DMS79 (cell line): ENCODE results near the gene UBE2E1.
"Not testable (repeated sequence)": the region's sequence is repeated elsewhere in the genome, so short reads cannot be mapped to it uniquely, and the experiment has no call there.

Experiments used
- DNase-seq: peaks from one replicate; lab custom pipeline; 2025; lab: John Stamatoyannopoulos, UW

Gene UBE2E1

GRCh38 chr3:23856286-23856685 is 50.5 kb downstream of the UBE2E1 start:
- DNase-seq, result no peak

GRCh38 chr3:23859012-23859743 is 53.4 kb downstream of the UBE2E1 start:
- no peak for DNase-seq

- DNase-seq, result no peak
These were observed 54.2 kb downstream of the UBE2E1 start for GRCh38 chr3:23859839-23860382.

- DNase-seq, result no peak
These were observed 55.9 kb downstream of the UBE2E1 start for GRCh38 chr3:23861689-23862088.

GRCh38 chr3:23863060-23863459 is 57.3 kb downstream of the UBE2E1 start:
- no peak for DNase-seq

GRCh38 chr3:23864931-23865330 is 59.2 kb downstream of the UBE2E1 start:
- no peak for DNase-seq

- no peak for DNase-seq
These were observed 60.0 kb downstream of the UBE2E1 start for GRCh38 chr3:23865595-23866396.

GRCh38 chr3:23867400-23867799 is 61.6 kb downstream of the UBE2E1 start:
- no peak for DNase-seq

- DNase-seq, result no peak
These were observed 62.1 kb downstream of the UBE2E1 start for GRCh38 chr3:23867838-23868237.

- DNase-seq, result no peak
These were observed 64.4 kb downstream of the UBE2E1 start for GRCh38 chr3:23869977-23870662.

- not testable (repeated sequence) for DNase-seq
These were observed 64.9 kb downstream of the UBE2E1 start for GRCh38 chr3:23870663-23871043.

GRCh38 chr3:23871361-23871760 is 65.6 kb downstream of the UBE2E1 start:
- not testable (repeated sequence) for DNase-seq

- no peak for DNase-seq
These were observed 66.6 kb downstream of the UBE2E1 start for GRCh38 chr3:23872330-23872729.

GRCh38 chr3:23873941-23874340 is 68.2 kb downstream of the UBE2E1 start:
- no peak for DNase-seq

- no peak for DNase-seq
These were observed 68.8 kb downstream of the UBE2E1 start for GRCh38 chr3:23874359-23875112.

GRCh38 chr3:23875113-23875725 is 69.5 kb downstream of the UBE2E1 start:
- DNase-seq, result no peak

GRCh38 chr3:23876923-23877322 is 71.2 kb downstream of the UBE2E1 start:
- no peak for DNase-seq

- no peak for DNase-seq
These were observed 71.7 kb downstream of the UBE2E1 start for GRCh38 chr3:23877329-23877980.

- no peak for DNase-seq
These were observed 73.7 kb downstream of the UBE2E1 start for GRCh38 chr3:23879485-23879884.

GRCh38 chr3:23880703-23881339 is 75.1 kb downstream of the UBE2E1 start:
- no peak for DNase-seq
